Endothelial cell of umbilical vein (primary cell): ENCODE data around the gene FKBP14. TPM values are rescaled to one million over a fixed set of nuclear protein-coding genes. Genes with fewer than 3 reads are reported as not detected.

Source experiments
- BruUV-seq: library from RNA; stranded (reverse); fragments of 400-500 nt; replicated peaks from 2 replicates; lab custom pipeline; 2021; lab: Mats Ljungman, UMichigan
- CTCF ChIA-PET: fragments of 300-600, 350-600 bp; sonication (Branson Sonifier 250); formaldehyde crosslinking; loops from one replicate; lab custom pipeline; 2021; ENCODE audit warnings: antibody characterized with exemption, inconsistent platforms; lab: Charles Lee
- POLR2A ChIA-PET: fragments of 300-600, 350-600 bp; sonication (Branson Sonifier 250); formaldehyde crosslinking; loops from one replicate; lab custom pipeline; 2021; ENCODE audit warnings: antibody characterized with exemption, inconsistent platforms; lab: Charles Lee
- DNase-seq: peaks from one replicate; pipeline ENCODE4 v3.0.0-alpha.2; 2011; ENCODE audit warnings: low read depth, low spot score
- FAIRE-seq: peaks from 2 replicates; lab custom pipeline; 2011; peaks lifted over from hg19 to GRCh38; lab: Jason Lieb, UNC
- H2AFZ ChIP-seq: 2 replicates; pipeline ENCODE4 v1.6.0; 2012; ENCODE audit warnings: low read depth, low read length, control low read depth, inconsistent platforms
- H3K27ac ChIP-seq: 2 replicates; pipeline ENCODE4 v1.5.1; 2011; ENCODE audit warnings: low read depth, mild to moderate bottlenecking, control low read depth, low read length, moderate library complexity; ENCODE audit not compliant: insufficient read depth
- H3K27me3 ChIP-seq, 2 experiments: 2 replicates each; pipeline versions ENCODE4 v1.6.0 to v1.6.1; 2011; ENCODE audit warnings: low read length in 2 of 2, mixed read lengths in 1 of 2; ENCODE audit not compliant: control insufficient read depth in 2 of 2, insufficient read depth in 2 of 2
- H3K36me3 ChIP-seq, 2 experiments: 2 replicates in 1 of 2; 3 replicates in 1 of 2; pipeline ENCODE4 v1.5.1; 2011; ENCODE audit warnings: low read length in 2 of 2, mild to moderate bottlenecking in 1 of 2, moderate library complexity in 1 of 2; ENCODE audit not compliant: control insufficient read depth in 2 of 2, insufficient read depth in 2 of 2; ENCODE audit errors: extremely low read depth in 1 of 2
- H3K4me1 ChIP-seq: 3 replicates; pipeline ENCODE4 v1.5.1; 2011; ENCODE audit warnings: mild to moderate bottlenecking, low read length; ENCODE audit not compliant: control insufficient read depth, insufficient read depth; ENCODE audit errors: extremely low read depth
- H3K4me2 ChIP-seq: 2 replicates; pipeline ENCODE4 v1.6.1; 2011; ENCODE audit warnings: low read length, control low read depth, mixed read lengths; ENCODE audit not compliant: insufficient read depth
- H3K4me3 ChIP-seq, 3 experiments: fragments of 200-600 bp in 1 of 3; sonication (generic), shearing (Covaris generic) in 1 of 3; replicated peaks in 1 of 3; 2 replicates each; pipeline ENCODE4 v1.5.1; 2011 to 2016; ENCODE audit warnings: control low read depth in 3 of 3, low read length in 3 of 3, mild to moderate bottlenecking in 2 of 3, inconsistent platforms in 1 of 3, low read depth in 1 of 3, moderate library complexity in 1 of 3; ENCODE audit not compliant: insufficient read depth in 1 of 3
- H3K79me2 ChIP-seq: 2 replicates; pipeline ENCODE4 v1.6.0; 2012; ENCODE audit warnings: low read length, inconsistent platforms; ENCODE audit not compliant: control insufficient read depth, insufficient read depth
- H3K9ac ChIP-seq: replicated peaks from 2 replicates; pipeline ENCODE3; 2011; ENCODE audit warnings: low read length, control low read depth; ENCODE audit not compliant: insufficient read depth; ENCODE audit errors: extremely low read depth
- H3K9me1 ChIP-seq: replicated peaks from 3 replicates; pipeline ENCODE4 v1.6.0; 2011; ENCODE audit warnings: mild to moderate bottlenecking, low read length; ENCODE audit not compliant: control insufficient read depth, insufficient read depth; ENCODE audit errors: extremely low read depth
- H3K9me3 ChIP-seq: replicated peaks from 2 replicates; pipeline ENCODE4 v1.5.1; 2012; ENCODE audit warnings: low read length, inconsistent platforms; ENCODE audit not compliant: control insufficient read depth, insufficient read depth
- H4K20me1 ChIP-seq: replicated peaks from 2 replicates; pipeline ENCODE3; 2011; ENCODE audit warnings: mild to moderate bottlenecking, low read length; ENCODE audit not compliant: control insufficient read depth, insufficient read depth; ENCODE audit errors: extremely low read depth
- EZH2 ChIP-seq: IDR thresholded peaks from 2 replicates; pipeline ENCODE4 v1.6.1; 2012; ENCODE audit warnings: borderline replicate concordance, low read depth, mild to moderate bottlenecking, moderate library complexity, low read length, inconsistent platforms; ENCODE audit not compliant: severe bottlenecking
- FOS ChIP-seq: IDR thresholded peaks from 2 replicates; pipeline ENCODE4 v1.6.1; 2011; ENCODE audit warnings: mild to moderate bottlenecking, low read length, moderate library complexity, borderline replicate concordance; ENCODE audit not compliant: insufficient read depth
- GATA2 ChIP-seq: IDR thresholded peaks from 2 replicates; pipeline ENCODE4 v1.7.0; 2011; ENCODE audit warnings: low read depth, mild to moderate bottlenecking, moderate library complexity, mixed read lengths, low read length; ENCODE audit not compliant: insufficient read length, insufficient read depth
- JUN ChIP-seq: IDR thresholded peaks from 2 replicates; pipeline ENCODE4 v1.6.1; 2011; ENCODE audit warnings: borderline replicate concordance, low read depth; ENCODE audit not compliant: insufficient read length, insufficient read depth
- MYC ChIP-seq: IDR thresholded peaks from one replicate; pipeline ENCODE4 v1.6.1; 2011; ENCODE audit warnings: mild to moderate bottlenecking, low read depth, low read length
- POLR2A ChIP-seq: IDR thresholded peaks from 2 replicates; pipeline ENCODE4 v1.6.1; 2012; ENCODE audit warnings: low read depth, mild to moderate bottlenecking, control low read depth, low read length
- POLR2AphosphoS5 ChIP-seq: IDR thresholded peaks from 2 replicates; pipeline ENCODE4 v1.6.1; 2012; ENCODE audit warnings: low read depth, mild to moderate bottlenecking, control low read depth, low read length, moderate library complexity; ENCODE audit not compliant: insufficient read depth
- dilution Hi-C: fragments of 300-500 bp; cut with MboI; formaldehyde crosslinking; loops from one replicate; pipeline ENCODE4 v1.15.0; 2019; ENCODE audit warnings: low sequenced_read_pairs; ENCODE audit not compliant: extremely low pct_ligation_motif_present
- intact Hi-C: fragments of 100-400 bp; cut with micrococcal nuclease; formaldehyde crosslinking; loops from one replicate; pipeline ENCODE4 v1.10.0; 2022
- polyA plus RNA-seq, 4 experiments: library from polyadenylated mRNA; depleted of rRNA in 3 of 4; stranded (reverse) in 3 of 4; unstranded in 1 of 4; fragments of >200 nt; gene quantifications; 2 replicates each; pipeline versions ENCODE4 v1.2.1 to v1.2.3, GENCODE V29; 2011 to 2012; ENCODE audit warnings: missing spikeins in 1 of 4
- total RNA-seq: library from RNA; stranded (reverse); gene quantifications from 2 replicates; pipeline ENCODE4 v1.2.3, GENCODE V29; 2021
- TF ChIP-seq, protein P1 (sequence below), 2 donors: IDR thresholded peaks; 1 replicate in 1 of 2; 2 replicates in 1 of 2; pipeline ENCODE4 v1.5.1; 2011; ENCODE audit warnings: low read length in 2 of 2, mild to moderate bottlenecking in 2 of 2, moderate library complexity in 2 of 2, control low read depth in 1 of 2, inconsistent platforms in 1 of 2, low read depth in 1 of 2; ENCODE audit not compliant: insufficient read depth in 1 of 2; ENCODE audit errors: extremely low read depth in 1 of 2
- TF ChIP-seq, protein P2 (sequence below): IDR thresholded peaks from 2 replicates; pipeline ENCODE4 v1.6.1; 2011; ENCODE audit not compliant: insufficient read depth, insufficient read length

The FKBP14 gene
- total and polyA plus RNA-seq, 2 donors (not counting 3 experiments of a cell fraction or from before 2014, with no cell fraction given): 9.8 to 37.4 TPM

DNA sequence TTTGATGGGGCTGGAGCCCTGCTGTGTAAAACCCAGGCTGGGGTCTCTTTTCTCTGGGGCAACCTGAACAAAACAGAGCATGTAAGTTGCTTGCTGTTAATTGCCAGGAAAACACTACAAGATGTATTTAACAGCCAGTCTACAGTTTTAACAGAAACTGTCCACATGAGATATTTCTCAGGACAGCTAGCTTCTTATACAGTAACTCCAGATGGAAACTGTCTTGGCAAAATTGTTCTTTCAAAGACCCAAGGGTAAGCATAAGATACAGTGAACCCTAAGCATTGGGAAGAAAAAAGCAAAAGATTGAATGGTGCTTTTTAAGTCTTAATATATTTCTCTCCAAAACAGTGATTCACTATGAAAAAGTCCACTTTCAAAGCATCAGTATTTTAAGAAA lies 8.1 kb downstream of the FKBP14 start:
- Histone ChIP-seq H3K4me1 (peaks cover 18% of the 10 kb centered on the region), H3K4me3 (no peak overlapping the region), H4K20me1 (no peaks in the 10 kb centered on the region), H3K36me3 (peaks cover 2 to 3% of the 10 kb centered on the region in 2 experiments), H3K4me2 (no peak overlapping the region), H3K79me2 (peaks cover 5% of the 10 kb centered on the region), H3K27ac (no peak overlapping the region), H3K27me3 (no peaks in the 10 kb centered on the region), H3K9me3 (no peaks in the 10 kb centered on the region), H2AFZ (no peak overlapping the region), H3K9me1 (no peaks in the 10 kb centered on the region), H3K9ac (no peak overlapping the region)
- dilution Hi-C loops: no loop called here
- TF ChIP-seq GATA2 (no peak), FOS (no peak), JUN (no peak), POLR2A (no peak), MYC (no peak), EZH2 (no peak), POLR2AphosphoS5 (no peak)
- TF ChIP-seq, protein P1, sequence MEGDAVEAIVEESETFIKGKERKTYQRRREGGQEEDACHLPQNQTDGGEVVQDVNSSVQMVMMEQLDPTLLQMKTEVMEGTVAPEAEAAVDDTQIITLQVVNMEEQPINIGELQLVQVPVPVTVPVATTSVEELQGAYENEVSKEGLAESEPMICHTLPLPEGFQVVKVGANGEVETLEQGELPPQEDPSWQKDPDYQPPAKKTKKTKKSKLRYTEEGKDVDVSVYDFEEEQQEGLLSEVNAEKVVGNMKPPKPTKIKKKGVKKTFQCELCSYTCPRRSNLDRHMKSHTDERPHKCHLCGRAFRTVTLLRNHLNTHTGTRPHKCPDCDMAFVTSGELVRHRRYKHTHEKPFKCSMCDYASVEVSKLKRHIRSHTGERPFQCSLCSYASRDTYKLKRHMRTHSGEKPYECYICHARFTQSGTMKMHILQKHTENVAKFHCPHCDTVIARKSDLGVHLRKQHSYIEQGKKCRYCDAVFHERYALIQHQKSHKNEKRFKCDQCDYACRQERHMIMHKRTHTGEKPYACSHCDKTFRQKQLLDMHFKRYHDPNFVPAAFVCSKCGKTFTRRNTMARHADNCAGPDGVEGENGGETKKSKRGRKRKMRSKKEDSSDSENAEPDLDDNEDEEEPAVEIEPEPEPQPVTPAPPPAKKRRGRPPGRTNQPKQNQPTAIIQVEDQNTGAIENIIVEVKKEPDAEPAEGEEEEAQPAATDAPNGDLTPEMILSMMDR (IDR thresholded peaks at IDR 0.05; ENCODE audit: extremely low read depth in 1 of 2, insufficient read depth in 1 of 2, low read depth in 1 of 2, low read length in 2 of 2): no peak
- TF ChIP-seq, protein P2, sequence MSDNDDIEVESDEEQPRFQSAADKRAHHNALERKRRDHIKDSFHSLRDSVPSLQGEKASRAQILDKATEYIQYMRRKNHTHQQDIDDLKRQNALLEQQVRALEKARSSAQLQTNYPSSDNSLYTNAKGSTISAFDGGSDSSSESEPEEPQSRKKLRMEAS: no peak
- ChIA-PET POLR2A (no interaction called here), CTCF (no interaction called here)
- BruUV-seq: no TSS peak
- FAIRE-seq (no peak), DNase-seq (no peak)
- intact Hi-C loops: no loop called here
